IMR-90 (cell line): Measurements from ENCODE around the gene EGFR. TPM values are rescaled to one million over a fixed set of nuclear protein-coding genes. Genes with fewer than 3 reads are reported as not detected.

Source experiments
- ATAC-seq: fragments of 200-7000 bp; cut with Tn5 transposase; 2 replicates; pipeline ENCODE4 v1.9.1; 2020; ENCODE audit warnings: low read depth, mild to moderate bottlenecking, moderate library complexity
- BruUV-seq: library from RNA; stranded (reverse); fragments of 400-500 nt; replicated peaks from 2 replicates; lab custom pipeline; 2021; lab: Mats Ljungman, UMichigan
- CTCF ChIA-PET: fragments of 300-600 bp; formaldehyde crosslinking; extraction: SDS; loops from one replicate; lab custom pipeline; 2021; ENCODE audit warnings: antibody characterized with exemption; lab: Yijun Ruan, JAX
- POLR2A ChIA-PET: fragments of 300-600 bp; sonication (Branson Sonifier 250); formaldehyde crosslinking; loops from one replicate; lab custom pipeline; 2022; ENCODE audit warnings: antibody characterized with exemption; ENCODE audit not compliant: unreplicated experiment; lab: Charles Lee
- DNase-seq: peaks from one replicate; pipeline ENCODE4 v3.0.0; 2013
- H2AFZ ChIP-seq: replicated peaks from 2 replicates; pipeline ENCODE3; 2013; ENCODE audit warnings: low read length, mild to moderate bottlenecking; ENCODE audit not compliant: poor library complexity
- H2AK5ac ChIP-seq: 2 replicates; pipeline ENCODE4 v1.6.1; 2013; ENCODE audit warnings: low read depth, low read length, inconsistent platforms
- H2AK9ac ChIP-seq: replicated peaks from 2 replicates; pipeline ENCODE3; 2013; ENCODE audit warnings: mild to moderate bottlenecking, low read depth, low read length, moderate library complexity; ENCODE audit not compliant: poor library complexity
- H2BK120ac ChIP-seq: 2 replicates; pipeline ENCODE4 v1.6.1; 2013; ENCODE audit warnings: low read depth, low read length, inconsistent platforms
- H2BK15ac ChIP-seq: 3 replicates; pipeline ENCODE4 v1.6.1; 2013; ENCODE audit warnings: low read depth, low read length, inconsistent platforms
- H2BK20ac ChIP-seq: 2 replicates; pipeline ENCODE4 v1.6.1; 2013; ENCODE audit warnings: low read depth, mild to moderate bottlenecking, inconsistent platforms, low read length, moderate library complexity
- H2BK5ac ChIP-seq: 2 replicates; pipeline ENCODE4 v1.6.1; 2013; ENCODE audit warnings: mild to moderate bottlenecking, low read depth, low read length, inconsistent platforms; ENCODE audit not compliant: poor library complexity, severe bottlenecking
- H3K14ac ChIP-seq: replicated peaks from 2 replicates; pipeline ENCODE4 v1.6.1; 2013; ENCODE audit warnings: low read depth, low read length, inconsistent platforms
- H3K18ac ChIP-seq: 2 replicates; pipeline ENCODE4 v1.6.1; 2013; ENCODE audit warnings: low read depth, low read length, control low read depth
- H3K23ac ChIP-seq: 2 replicates; pipeline ENCODE4 v1.6.1; 2013; ENCODE audit warnings: low read depth, low read length, inconsistent platforms
- H3K27ac ChIP-seq: 2 replicates; pipeline ENCODE4 v1.5.1; 2013; ENCODE audit warnings: mild to moderate bottlenecking, control low read depth, low read length; ENCODE audit not compliant: insufficient read depth
- H3K27me3 ChIP-seq: 2 replicates; pipeline ENCODE4 v1.6.1; 2013; ENCODE audit warnings: low read length; ENCODE audit not compliant: control insufficient read depth, insufficient read depth
- H3K36me3 ChIP-seq: 2 replicates; pipeline ENCODE4 v1.6.1; 2013; ENCODE audit warnings: low read length, mixed read lengths; ENCODE audit not compliant: control insufficient read depth, insufficient read depth
- H3K4ac ChIP-seq: 2 replicates; pipeline ENCODE4 v1.6.1; 2013; ENCODE audit warnings: low read depth, low read length, inconsistent platforms
- H3K4me1 ChIP-seq: 2 replicates; pipeline ENCODE4 v1.6.1; 2013; ENCODE audit warnings: low read length, mixed read lengths; ENCODE audit not compliant: control insufficient read depth, insufficient read depth
- H3K4me2 ChIP-seq: 2 replicates; pipeline ENCODE4 v1.6.1; 2013; ENCODE audit warnings: low read depth, mild to moderate bottlenecking, control low read depth, low read length, moderate library complexity
- H3K4me3 ChIP-seq: 2 replicates; pipeline ENCODE4 v1.5.1; 2013; ENCODE audit warnings: low read depth, mild to moderate bottlenecking, control low read depth, low read length, moderate library complexity; ENCODE audit not compliant: insufficient read depth
- H3K56ac ChIP-seq: 2 replicates; pipeline ENCODE4 v1.6.1; 2013; ENCODE audit warnings: low read length, inconsistent platforms; ENCODE audit not compliant: insufficient read depth; ENCODE audit errors: extremely low read depth
- H3K79me1 ChIP-seq, 2 experiments: 2 replicates each; pipeline ENCODE4 v1.6.1; 2013; ENCODE audit warnings: low read length in 2 of 2, inconsistent platforms in 1 of 2, low read depth in 1 of 2
- H3K9ac ChIP-seq: 2 replicates; pipeline ENCODE4 v1.6.1; 2013; ENCODE audit warnings: low read depth, low read length, control low read depth
- H3K9me1 ChIP-seq: 2 replicates; pipeline ENCODE4 v1.6.1; 2013; ENCODE audit warnings: low read length, inconsistent platforms; ENCODE audit not compliant: insufficient read depth
- H3K9me3 ChIP-seq: 2 replicates; pipeline ENCODE4 v1.6.1; 2013; ENCODE audit warnings: low read length; ENCODE audit not compliant: control insufficient read depth, insufficient read depth
- H4K20me1 ChIP-seq: 2 replicates; pipeline ENCODE4 v1.6.1; 2013; ENCODE audit warnings: low read length, inconsistent platforms; ENCODE audit not compliant: insufficient read depth
- H4K5ac ChIP-seq: 2 replicates; pipeline ENCODE4 v1.6.1; 2013; ENCODE audit warnings: mild to moderate bottlenecking, low read depth, low read length, control low read depth
- H4K8ac ChIP-seq, 2 experiments: 2 replicates each; pipeline ENCODE4 v1.6.1; 2013; ENCODE audit warnings: low read depth in 2 of 2, low read length in 2 of 2, control low read depth in 1 of 2, inconsistent platforms in 1 of 2
- H4K91ac ChIP-seq: 2 replicates; pipeline ENCODE4 v1.6.1; 2013; ENCODE audit warnings: low read depth, low read length, inconsistent platforms; ENCODE audit not compliant: insufficient read depth
- BHLHE40 ChIP-seq: fragments of 150-350 bp; IDR thresholded peaks from 2 replicates; pipeline ENCODE4 v1.6.1; 2016; ENCODE audit warnings: mild to moderate bottlenecking, low read depth, low read length
- CEBPB ChIP-seq: IDR thresholded peaks from 2 replicates; pipeline ENCODE4 v1.6.1; 2012; ENCODE audit warnings: low read depth, low read length, improper control_type of control experiment
- CHD1 ChIP-seq: IDR thresholded peaks from 2 replicates; pipeline ENCODE4 v1.6.1; 2012; ENCODE audit warnings: low read depth, low read length, improper control_type of control experiment
- FOS ChIP-seq: fragments of 150-350 bp; IDR thresholded peaks from 2 replicates; pipeline ENCODE4 v1.6.1; 2016; ENCODE audit warnings: low read depth, low read length
- MAFK ChIP-seq: IDR thresholded peaks from 2 replicates; pipeline ENCODE4 v1.6.1; 2012; ENCODE audit warnings: low read depth, low read length, improper control_type of control experiment
- MAZ ChIP-seq: IDR thresholded peaks from 2 replicates; pipeline ENCODE4 v1.6.1; 2012; ENCODE audit warnings: low read depth, mild to moderate bottlenecking, low read length, improper control_type of control experiment, moderate library complexity, borderline replicate concordance
- MXI1 ChIP-seq: IDR thresholded peaks from 2 replicates; pipeline ENCODE4 v1.6.1; 2012; ENCODE audit warnings: low read depth, mild to moderate bottlenecking, low read length, moderate library complexity, borderline replicate concordance
- NFE2L2 ChIP-seq: fragments of 150-350 bp; IDR thresholded peaks from 2 replicates; pipeline ENCODE4 v1.6.1; 2016; ENCODE audit warnings: low read depth, mild to moderate bottlenecking, low read length
- POLR2A ChIP-seq: IDR thresholded peaks from 2 replicates; pipeline ENCODE4 v1.6.1; 2012; ENCODE audit warnings: mild to moderate bottlenecking, low read depth, low read length
- RAD21 ChIP-seq: IDR thresholded peaks from 2 replicates; pipeline ENCODE4 v1.6.1; 2012; ENCODE audit warnings: low read length, improper control_type of control experiment
- RCOR1 ChIP-seq: IDR thresholded peaks from 2 replicates; pipeline ENCODE4 v1.6.1; 2012; ENCODE audit warnings: mild to moderate bottlenecking, low read length, improper control_type of control experiment; ENCODE audit not compliant: insufficient replicate concordance
- RFX5 ChIP-seq: IDR thresholded peaks from 2 replicates; pipeline ENCODE4 v1.8.0; 2012; ENCODE audit warnings: low read depth, mild to moderate bottlenecking, low read length, moderate library complexity
- SMC3 ChIP-seq: fragments of 150-350 bp; IDR thresholded peaks from 2 replicates; pipeline ENCODE4 v1.6.1; 2016; ENCODE audit warnings: low read depth, mild to moderate bottlenecking, antibody characterized with exemption, low read length, moderate library complexity
- whole genome bisulfite sequencing, 2 experiments: methylation state at CpG; one replicate each; pipeline versions ENCODE4 v1.1.5 to v1.1.7; 2013; ENCODE audit warnings: missing lambda C conversion rate in 2 of 2; ENCODE audit not compliant: insufficient read length in 1 of 2; ENCODE audit errors: extremely low coverage in 2 of 2; 5-methylcytosine and 5-hydroxymethylcytosine counted together
- dilution Hi-C: fragments of 300-500 bp; cut with HindIII; formaldehyde crosslinking; loops from one replicate; pipeline ENCODE4 v1.14.3; 2018; ENCODE audit warnings: low sequenced_read_pairs; ENCODE audit not compliant: unreplicated experiment
- in situ Hi-C: fragments of 300-500 bp; cut with MboI; formaldehyde crosslinking; loops from 3 replicates; pipeline ENCODE4 v1.14.3; 2019; ENCODE audit warnings: low sequenced_read_pairs, inconsistent platforms, mixed read lengths
- intact Hi-C: fragments of 100-400 bp; cut with micrococcal nuclease; formaldehyde crosslinking; loops from 2 replicates; pipeline ENCODE4 v1.10.0; 2022
- polyA plus RNA-seq, 3 experiments: library from polyadenylated mRNA; depleted of rRNA; stranded (reverse); fragments of >200 nt; gene quantifications; 2 replicates each; pipeline ENCODE4 v1.2.3, GENCODE V29; 2012; ENCODE audit warnings: low replicate concordance in 1 of 3
- total RNA-seq: library from RNA; depleted of rRNA; stranded (reverse); fragments of >200 nt; gene quantifications from 2 replicates; pipeline ENCODE4 v1.2.3, GENCODE V29; 2012
- TF ChIP-seq, protein P1 (sequence below): conservative IDR thresholded peaks from 2 replicates; pipeline ENCODE4 v1.5.1; 2012; ENCODE audit warnings: mild to moderate bottlenecking, low read depth, low read length, improper control_type of control experiment
- TF ChIP-seq, protein P2 (sequence below): fragments of 150-350 bp; IDR thresholded peaks from 2 replicates; pipeline ENCODE4 v1.6.1; 2016; ENCODE audit warnings: low read depth, mild to moderate bottlenecking, low read length, moderate library complexity, borderline replicate concordance
- TF ChIP-seq, protein P3 (sequence below): fragments of 150-350 bp; IDR thresholded peaks from 2 replicates; pipeline ENCODE4 v1.6.1; 2017; ENCODE audit warnings: mild to moderate bottlenecking, antibody characterized with exemption, low read length, low read depth

Gene EGFR
- total and polyA plus RNA-seq, 2 of the 4 experiments (the other 2 are of a cell fraction): 36.9 to 60.4 TPM

DNA sequence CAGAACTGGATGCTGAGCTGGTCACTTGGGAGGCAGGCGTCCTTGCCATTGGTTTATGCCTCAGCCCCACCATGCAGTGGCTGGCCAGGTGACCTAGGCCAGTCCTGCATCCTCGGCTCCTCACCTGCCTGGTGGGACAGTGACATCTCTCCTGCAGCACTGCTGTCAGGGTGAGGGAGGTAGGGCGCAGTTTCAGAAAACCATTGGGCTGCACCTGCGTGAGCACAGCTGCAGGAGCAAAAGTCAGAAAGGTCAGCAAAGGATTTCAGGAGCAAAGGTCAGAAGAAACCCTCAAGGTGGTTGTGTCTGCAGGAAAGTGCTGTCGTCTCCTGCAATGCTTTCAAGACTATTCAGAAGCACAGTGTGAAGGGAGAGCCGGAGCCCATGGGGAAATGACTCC is 48.1 kb downstream of the EGFR start:
- H3K9me3 ChIP-seq: no peaks in the 10 kb centered on the region
- peak overlapping the region; percentile 99 for H2BK20ac ChIP-seq
- H2BK15ac ChIP-seq: peak overlapping the region; percentile 62; the same call in 2 of the 3 replicates
- H3K23ac ChIP-seq: peak overlapping the region; percentile 99
- no peak for TF ChIP-seq POLR2A
- TF ChIP-seq, protein P1, sequence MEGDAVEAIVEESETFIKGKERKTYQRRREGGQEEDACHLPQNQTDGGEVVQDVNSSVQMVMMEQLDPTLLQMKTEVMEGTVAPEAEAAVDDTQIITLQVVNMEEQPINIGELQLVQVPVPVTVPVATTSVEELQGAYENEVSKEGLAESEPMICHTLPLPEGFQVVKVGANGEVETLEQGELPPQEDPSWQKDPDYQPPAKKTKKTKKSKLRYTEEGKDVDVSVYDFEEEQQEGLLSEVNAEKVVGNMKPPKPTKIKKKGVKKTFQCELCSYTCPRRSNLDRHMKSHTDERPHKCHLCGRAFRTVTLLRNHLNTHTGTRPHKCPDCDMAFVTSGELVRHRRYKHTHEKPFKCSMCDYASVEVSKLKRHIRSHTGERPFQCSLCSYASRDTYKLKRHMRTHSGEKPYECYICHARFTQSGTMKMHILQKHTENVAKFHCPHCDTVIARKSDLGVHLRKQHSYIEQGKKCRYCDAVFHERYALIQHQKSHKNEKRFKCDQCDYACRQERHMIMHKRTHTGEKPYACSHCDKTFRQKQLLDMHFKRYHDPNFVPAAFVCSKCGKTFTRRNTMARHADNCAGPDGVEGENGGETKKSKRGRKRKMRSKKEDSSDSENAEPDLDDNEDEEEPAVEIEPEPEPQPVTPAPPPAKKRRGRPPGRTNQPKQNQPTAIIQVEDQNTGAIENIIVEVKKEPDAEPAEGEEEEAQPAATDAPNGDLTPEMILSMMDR: no peak
- TF ChIP-seq RCOR1: no peak
- no peak for TF ChIP-seq MAZ
- no peak for TF ChIP-seq FOS
- TF ChIP-seq SMC3: no peak
- TF ChIP-seq MXI1: no peak
- TF ChIP-seq MAFK: no peak
- TF ChIP-seq, protein P2, sequence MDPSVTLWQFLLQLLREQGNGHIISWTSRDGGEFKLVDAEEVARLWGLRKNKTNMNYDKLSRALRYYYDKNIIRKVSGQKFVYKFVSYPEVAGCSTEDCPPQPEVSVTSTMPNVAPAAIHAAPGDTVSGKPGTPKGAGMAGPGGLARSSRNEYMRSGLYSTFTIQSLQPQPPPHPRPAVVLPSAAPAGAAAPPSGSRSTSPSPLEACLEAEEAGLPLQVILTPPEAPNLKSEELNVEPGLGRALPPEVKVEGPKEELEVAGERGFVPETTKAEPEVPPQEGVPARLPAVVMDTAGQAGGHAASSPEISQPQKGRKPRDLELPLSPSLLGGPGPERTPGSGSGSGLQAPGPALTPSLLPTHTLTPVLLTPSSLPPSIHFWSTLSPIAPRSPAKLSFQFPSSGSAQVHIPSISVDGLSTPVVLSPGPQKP: no peak
- no peak for TF ChIP-seq CHD1
- TF ChIP-seq RAD21: no peak
- TF ChIP-seq, protein P3, sequence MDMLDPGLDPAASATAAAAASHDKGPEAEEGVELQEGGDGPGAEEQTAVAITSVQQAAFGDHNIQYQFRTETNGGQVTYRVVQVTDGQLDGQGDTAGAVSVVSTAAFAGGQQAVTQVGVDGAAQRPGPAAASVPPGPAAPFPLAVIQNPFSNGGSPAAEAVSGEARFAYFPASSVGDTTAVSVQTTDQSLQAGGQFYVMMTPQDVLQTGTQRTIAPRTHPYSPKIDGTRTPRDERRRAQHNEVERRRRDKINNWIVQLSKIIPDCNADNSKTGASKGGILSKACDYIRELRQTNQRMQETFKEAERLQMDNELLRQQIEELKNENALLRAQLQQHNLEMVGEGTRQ: no peak
- TF ChIP-seq RFX5: no peak
- TF ChIP-seq CEBPB: no peak
- no peak for TF ChIP-seq BHLHE40
- no peak for TF ChIP-seq NFE2L2
- peaks cover 37% of the 10 kb centered on the region for H3K4me1 ChIP-seq
- H3K56ac ChIP-seq: peak overlapping the region; percentile 94; the same call in 1 of the 2 replicates
- no peak for DNase-seq
- peak overlapping the region; percentile 99 for H2BK5ac ChIP-seq
- peaks cover 15% of the 10 kb centered on the region for H3K36me3 ChIP-seq
- H3K18ac ChIP-seq: peak overlapping the region; percentile 25; the same call in 1 of the 2 replicates
- H3K9ac ChIP-seq: peak overlapping the region; percentile 54; the same call in 1 of the 2 replicates
- H3K79me1 ChIP-seq: peaks cover 26 to 70% of the 10 kb centered on the region in 2 experiments
- 100% methylated on average over 4 of the region's 6 CpGs; no CpG with 5 or more reads in 1 of the 2 experiments for WGBS, 2 experiments
- no peak for ATAC-seq
- peak overlapping the region; percentile 3 for H4K5ac ChIP-seq
- H3K27me3 ChIP-seq: no peaks in the 10 kb centered on the region
- peak overlapping the region; percentile 75 to 97; a peak in 3 of 4 replicates for H4K8ac ChIP-seq
- peak overlapping the region; percentile 20; the same call in 1 of the 2 replicates for H3K4me2 ChIP-seq
- H2BK120ac ChIP-seq: peak overlapping the region; percentile 98
- H3K14ac ChIP-seq: peak overlapping the region; percentile 90
- in situ Hi-C loops: no loop called here
- no TSS peak for BruUV-seq
- H4K20me1 ChIP-seq: no peaks in the 10 kb centered on the region; the same call in 1 of the 2 replicates
- POLR2A ChIA-PET: no interaction called here
- CTCF ChIA-PET: interaction anchor here (0.9 kb wide), 1 partner anchor 14 kb away, joined by 3 read pairs; no protein-coding TSS in a partner anchor
- peaks cover 37% of the 10 kb centered on the region for H3K9me1 ChIP-seq
- dilution Hi-C loops: no loop called here
- peak overlapping the region; percentile 92 for H4K91ac ChIP-seq
- intact Hi-C loops: loop anchor here (5.0 kb wide), 2 partner anchors 40 to 190 kb away; no protein-coding TSS in a partner anchor
- H3K4ac ChIP-seq: peak overlapping the region; percentile 99
- peak overlapping the region; percentile 95 for H3K27ac ChIP-seq
- no peak overlapping the region for H3K4me3 ChIP-seq
- peak overlapping the region; percentile 19 for H2AFZ ChIP-seq
- H2AK5ac ChIP-seq: peak overlapping the region; percentile 94
- H2AK9ac ChIP-seq: peak overlapping the region; percentile 57
